ENCODE data around the gene MAP3K14. TPM values are rescaled to one million over a fixed set of nuclear protein-coding genes. Genes with fewer than 3 reads are reported as not detected.

The MAP3K14 gene
- total and polyA plus RNA-seq, 11 donors = 9.0 to 21.9 (median 11.4) TPM

- ATAC-seq (peak; percentile 42 to 82 (median 62)), DNase-seq (peak; percentile 65 to 90 (median 73))
- no peak overlapping the region for H3K4me3 ChIP-seq
- peak overlapping the region; percentile 35 to 91 (median 86) for H3K27ac ChIP-seq
- TF ChIP-seq POLR2A (IDR thresholded peaks at IDR 0.05) (no peak), CTCF (IDR thresholded peaks at IDR 0.05) (peak in 7 of 12 donors; percentile 8 to 35 (median 30))
- peaks cover 0 to 67% (median 44%) of the 10 kb centered on the region in 12 donors for H3K4me1 ChIP-seq
- intact Hi-C loops (cut with DNase I) = no loop called here
- 63 to 65% (median 64%) methylated on average over 17 to 21 of the region's 21 CpGs for WGBS, 4 donors
- no peaks in the 10 kb centered on the region for H3K27me3 ChIP-seq
- no peaks in the 10 kb centered on the region for H3K9me3 ChIP-seq
- peaks cover 0 to 90% (median 74%) of the 10 kb centered on the region in 9 donors for H3K36me3 ChIP-seq
Measured at GRCh38 chr17:45284176-45285140, 32.4 kb downstream of the MAP3K14 start.

- WGBS, 4 donors = 84 to 93% (median 88%) methylated on average over 8 to 10 of the region's 10 CpGs
- ATAC-seq (no peak), DNase-seq (no peak)
- Histone ChIP-seq H3K27me3 (no peaks in the 10 kb centered on the region), H3K36me3 (peaks cover 0 to 88% (median 67%) of the 10 kb centered on the region in 9 donors), H3K4me3 (no peak overlapping the region), H3K9me3 (no peaks in the 10 kb centered on the region), H3K27ac (peak overlapping the region in 11 of 12 donors; percentile 65 to 91 (median 86)), H3K4me1 (peaks cover 0 to 67% (median 40%) of the 10 kb centered on the region in 12 donors)
- intact Hi-C loops (cut with DNase I) = no loop called here
- TF ChIP-seq CTCF (IDR thresholded peaks at IDR 0.05) (no peak), POLR2A (IDR thresholded peaks at IDR 0.05) (no peak)
Measured at GRCh38 chr17:45283711-45284110, 33.1 kb downstream of the MAP3K14 start.

- 46 to 62% (median 56%) methylated on average over 18 to 21 of the region's 21 CpGs for WGBS, 4 donors
- intact Hi-C loops (cut with DNase I) = no loop called here
Measured at GRCh38 chr17:45282683-45283644, 33.9 kb downstream of the MAP3K14 start.

More at GRCh38 chr17:45282683-45283644, 33.9 kb downstream of the MAP3K14 start:
- peaks cover 0 to 84% (median 62%) of the 10 kb centered on the region in 9 donors for H3K36me3 ChIP-seq
- H3K4me3 ChIP-seq = no peak overlapping the region
- TF ChIP-seq CTCF (IDR thresholded peaks at IDR 0.05) (no peak), POLR2A (IDR thresholded peaks at IDR 0.05) (no peak)
- peak in 2 of 5 donors; percentile 73 to 87 for DNase-seq
- ATAC-seq = peak; percentile 44 to 75 (median 62)
- H3K4me1 ChIP-seq = peaks cover 0 to 67% (median 41%) of the 10 kb centered on the region in 12 donors
- H3K27ac ChIP-seq = peak overlapping the region in 11 of 12 donors; percentile 65 to 91 (median 86)
- no peaks in the 10 kb centered on the region for H3K27me3 ChIP-seq
- no peaks in the 10 kb centered on the region for H3K9me3 ChIP-seq
